22Rv1 (cell line): ENCODE results near the gene PPP3CA.

Experiments used
- CTCF ChIP-seq: fragments of 450-650 bp; IDR thresholded peaks from 2 replicates; pipeline ENCODE4 v1.5.1; 2017; ENCODE audit warnings: mild to moderate bottlenecking
- ZFX ChIP-seq: fragments of 450-650 bp; IDR thresholded peaks from 2 replicates; pipeline ENCODE4 v1.6.1; 2017; ENCODE audit warnings: antibody characterized with exemption, borderline replicate concordance

- TF ChIP-seq CTCF (no peak), ZFX (no peak)
These were observed 265.5 kb downstream of the PPP3CA start for GRCh38 chr4:101081695-101082369.
